Urinary bladder (tissue), 4 donors: ENCODE measurements around the gene CDH8. TPM values are rescaled to one million over a fixed set of nuclear protein-coding genes. Genes with fewer than 3 reads are reported as not detected.

Source experiments
- DNase-seq: peaks from one replicate; pipeline ENCODE4 v3.0.0-alpha.2; 2015; ENCODE audit errors: extremely low spot score
- H3K27ac ChIP-seq: one replicate; pipeline ENCODE4 v1.5.1; 2013; ENCODE audit warnings: low read depth, mild to moderate bottlenecking, moderate library complexity
- H3K36me3 ChIP-seq: one replicate; pipeline ENCODE4 v1.6.1; 2013; ENCODE audit warnings: mild to moderate bottlenecking, moderate library complexity; ENCODE audit not compliant: insufficient read depth
- H3K4me1 ChIP-seq: one replicate; pipeline ENCODE4 v1.6.1; 2013; ENCODE audit warnings: mild to moderate bottlenecking, moderate library complexity; ENCODE audit not compliant: insufficient read depth
- H3K4me3 ChIP-seq: one replicate; pipeline ENCODE4 v1.5.1; 2013; ENCODE audit warnings: low read depth, low read length
- WGBS: extraction: QIAGEN DNeasy Blood & Tissue Kit; methylation state at CpG from one replicate; pipeline ENCODE4 v1.1.7; 2013; 5-methylcytosine and 5-hydroxymethylcytosine counted together
- polyA plus RNA-seq: library from polyadenylated mRNA; stranded (reverse); fragments of 200-250 nt; gene quantifications from one replicate; pipeline ENCODE4 v1.2.3, GENCODE V29; 2013
- total RNA-seq: library from RNA; depleted of rRNA; stranded (reverse); fragments of >200 nt; gene quantifications from one replicate; pipeline ENCODE4 v1.2.3, GENCODE V29; 2014
- donor health status: healthy with polysubstance abuse.
- donor health status: healthy.

CDH8 gene
- total and polyA plus RNA-seq, 2 donors = 0.51 to 8.9 TPM

- Histone ChIP-seq H3K36me3 (no peaks in the 10 kb centered on the region), H3K4me3 (no peak overlapping the region), H3K27ac (no peak overlapping the region), H3K4me1 (no peaks in the 10 kb centered on the region)
- DNase-seq = no peak
- WGBS = 83% methylated on average over 8 of the region's 8 CpGs
Measured at GRCh38 chr16:62014319-62014923, 21.8 kb downstream of the CDH8 start.

- WGBS = 88% methylated on average over 4 of the region's 4 CpGs
- Histone ChIP-seq H3K4me1 (no peaks in the 10 kb centered on the region), H3K27ac (no peak overlapping the region), H3K36me3 (no peaks in the 10 kb centered on the region), H3K4me3 (no peak overlapping the region)
- DNase-seq = no peak
Measured at GRCh38 chr16:62010186-62010585, 26.1 kb downstream of the CDH8 start.

DNA sequence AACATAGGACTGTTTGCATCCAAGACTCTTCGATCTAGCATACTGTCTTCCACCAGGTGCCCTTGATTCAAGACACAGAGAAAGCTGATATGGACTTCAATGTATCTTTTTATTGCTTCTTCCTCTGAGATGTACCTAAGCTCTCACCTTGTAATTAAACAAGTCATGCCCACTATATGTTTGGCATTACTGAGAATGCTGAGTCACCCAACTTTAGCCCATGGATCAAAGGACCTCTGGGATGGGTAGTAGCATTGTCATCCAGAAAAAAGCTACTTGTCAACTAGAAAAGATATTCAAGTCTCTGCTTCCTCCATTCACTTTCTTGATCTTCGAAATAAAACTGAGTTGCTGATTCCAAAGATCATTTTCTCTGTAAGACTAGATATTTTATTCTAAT is 37.8 kb downstream of the CDH8 start:
- WGBS = 92% methylated on average over 2 of the region's 2 CpGs
- Histone ChIP-seq H3K27ac (no peak overlapping the region), H3K4me3 (no peak overlapping the region), H3K36me3 (no peaks in the 10 kb centered on the region), H3K4me1 (no peaks in the 10 kb centered on the region)
- DNase-seq = no peak

DNA sequence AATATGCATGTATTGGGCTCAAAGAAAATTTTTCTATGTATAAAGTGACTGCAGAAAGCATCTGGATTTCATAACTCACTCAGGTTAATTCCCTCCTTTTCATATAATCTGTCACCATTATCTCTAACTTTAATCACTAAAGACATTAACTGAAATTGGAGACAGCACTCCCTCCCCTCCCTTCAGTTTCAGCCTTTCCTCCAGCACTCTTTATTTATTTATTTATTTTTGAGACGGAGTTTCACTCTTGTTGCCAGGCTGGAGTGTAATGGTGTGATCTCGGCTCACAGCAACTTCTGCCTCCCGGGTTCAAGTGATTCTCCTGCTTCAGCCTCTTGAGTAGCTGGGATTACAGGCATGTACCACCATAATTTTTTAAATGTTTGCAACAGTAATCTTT is 43.1 kb downstream of the CDH8 start:
- 34% methylated on average over 3 of the region's 3 CpGs for WGBS
- no peak for DNase-seq

DNA sequence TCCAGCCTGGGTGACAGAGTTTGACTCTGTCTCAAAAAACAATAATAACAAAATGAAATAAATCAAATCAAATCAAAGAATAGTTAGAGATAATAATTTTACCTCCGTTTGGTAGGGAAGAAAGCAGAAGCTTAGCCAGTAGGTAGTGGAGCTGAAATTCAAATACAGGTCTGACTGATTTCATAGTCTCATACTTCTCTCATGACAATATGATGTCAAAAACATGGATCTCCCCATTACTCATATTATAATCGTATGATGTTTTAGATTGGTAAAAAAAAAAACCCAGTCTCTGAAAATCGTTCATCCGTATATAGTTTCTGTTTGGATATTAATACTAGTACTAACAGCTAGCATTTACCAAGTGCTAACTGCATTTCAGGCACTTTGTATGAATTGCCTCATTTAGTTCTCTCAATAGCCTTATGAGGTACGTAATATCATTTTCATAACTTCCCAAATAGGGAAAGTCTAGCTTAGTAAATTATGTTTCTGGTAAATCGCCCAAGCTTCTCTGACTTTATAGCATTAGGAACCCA is 48.7 kb downstream of the CDH8 start:
- no peaks in the 10 kb centered on the region for H3K4me1 ChIP-seq
- WGBS = 84% methylated on average over 6 of the region's 6 CpGs
- H3K36me3 ChIP-seq = no peaks in the 10 kb centered on the region
- DNase-seq = no peak
- no peak overlapping the region for H3K4me3 ChIP-seq
- no peak overlapping the region for H3K27ac ChIP-seq

More for the DNA sequence above, 43.1 kb downstream of the CDH8 start:
- Histone ChIP-seq H3K4me1 (no peaks in the 10 kb centered on the region), H3K36me3 (no peaks in the 10 kb centered on the region), H3K27ac (no peak overlapping the region), H3K4me3 (no peak overlapping the region)

DNA sequence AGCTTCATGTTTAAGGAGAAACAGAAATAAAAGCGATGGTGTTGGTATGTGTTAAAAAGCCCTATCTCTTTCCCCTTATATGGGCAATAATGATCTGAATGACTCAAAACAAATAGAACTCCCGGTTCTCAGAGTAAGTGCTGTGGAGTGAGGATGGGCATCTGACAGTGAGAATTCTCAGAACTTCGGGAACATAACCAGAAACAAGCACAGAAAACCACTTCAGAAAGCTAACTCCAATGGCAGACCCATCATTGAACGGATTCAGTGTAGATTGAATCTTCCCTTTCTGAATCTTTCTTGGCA is 67.2 kb downstream of the CDH8 start:
- no peak overlapping the region for H3K4me3 ChIP-seq
- H3K36me3 ChIP-seq = no peaks in the 10 kb centered on the region
- H3K4me1 ChIP-seq = no peaks in the 10 kb centered on the region
- WGBS = 30% methylated on average over 4 of the region's 4 CpGs
- no peak overlapping the region for H3K27ac ChIP-seq
- no peak for DNase-seq

- Histone ChIP-seq H3K27ac (no peak overlapping the region), H3K36me3 (no peaks in the 10 kb centered on the region), H3K4me1 (no peaks in the 10 kb centered on the region), H3K4me3 (no peak overlapping the region)
- 46% methylated on average over 7 of the region's 7 CpGs for WGBS
- DNase-seq = no peak
Measured at GRCh38 chr16:61968242-61969076, 67.8 kb downstream of the CDH8 start.

DNA sequence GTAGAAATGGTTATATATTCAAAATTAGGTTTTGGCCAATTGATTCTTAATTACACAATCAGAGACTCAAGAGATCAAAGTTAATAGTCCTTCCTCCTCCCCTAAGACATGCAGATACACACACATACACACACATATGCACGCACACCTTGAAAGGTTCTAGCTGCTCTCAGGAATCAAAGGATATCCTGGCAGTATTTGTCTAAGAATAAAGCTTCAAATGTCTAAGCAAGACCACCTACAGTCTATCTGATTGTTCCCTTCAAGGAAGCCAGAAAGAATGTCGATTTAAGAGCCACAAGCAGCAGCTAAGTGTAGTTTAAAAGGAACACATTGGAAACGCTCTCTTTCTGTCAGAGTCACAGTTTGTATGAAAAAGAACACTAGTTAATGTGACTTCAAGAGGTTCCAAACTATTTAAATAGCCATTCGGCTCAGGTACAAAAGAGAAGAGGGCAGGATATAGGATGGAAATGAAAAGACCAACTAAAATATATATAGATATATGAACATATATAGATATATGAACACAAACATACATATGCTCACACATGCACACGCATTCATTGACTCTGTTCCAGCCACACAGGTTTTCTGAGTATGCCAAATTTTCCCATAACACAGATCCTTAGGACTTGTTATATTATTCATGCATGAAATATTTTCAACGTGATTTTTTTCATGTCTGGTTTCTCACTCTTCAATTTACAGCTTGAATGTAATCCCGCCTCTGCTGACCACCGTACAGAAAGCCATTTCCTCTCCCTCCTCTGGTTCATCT is 79.0 kb downstream of the CDH8 start:
- Histone ChIP-seq H3K4me1 (no peaks in the 10 kb centered on the region), H3K27ac (no peak overlapping the region), H3K4me3 (no peak overlapping the region), H3K36me3 (no peaks in the 10 kb centered on the region)
- no peak for DNase-seq
- 54% methylated on average over 8 of the region's 8 CpGs for WGBS

- Histone ChIP-seq H3K36me3 (no peaks in the 10 kb centered on the region), H3K27ac (no peak overlapping the region), H3K4me3 (no peak overlapping the region), H3K4me1 (no peaks in the 10 kb centered on the region)
- 66% methylated on average over 1 of the region's 1 CpG for WGBS
- no peak for DNase-seq
Measured at GRCh38 chr16:61952841-61953240, 83.4 kb downstream of the CDH8 start.

- Histone ChIP-seq H3K4me1 (no peaks in the 10 kb centered on the region), H3K36me3 (no peaks in the 10 kb centered on the region), H3K4me3 (no peak overlapping the region), H3K27ac (no peak overlapping the region)
- WGBS = 88% methylated on average over 3 of the region's 3 CpGs
- no peak for DNase-seq
Measured at GRCh38 chr16:61948414-61948813, 87.8 kb downstream of the CDH8 start.

GRCh38 chr16:61946019-61946418 is 90.2 kb downstream of the CDH8 start:
- Histone ChIP-seq H3K27ac (no peak overlapping the region), H3K36me3 (no peaks in the 10 kb centered on the region), H3K4me3 (no peak overlapping the region), H3K4me1 (no peaks in the 10 kb centered on the region)
- DNase-seq = no peak

GRCh38 chr16:61945511-61945910 is 90.7 kb downstream of the CDH8 start:
- no peaks in the 10 kb centered on the region for H3K36me3 ChIP-seq
- H3K27ac ChIP-seq = no peak overlapping the region
- H3K4me3 ChIP-seq = no peak overlapping the region
- no peaks in the 10 kb centered on the region for H3K4me1 ChIP-seq
- 37% methylated on average over 4 of the region's 4 CpGs for WGBS
- no peak for DNase-seq

- whole genome bisulfite sequencing = 64% methylated on average over 3 of the region's 3 CpGs
Measured at GRCh38 chr16:61944004-61944403, 92.2 kb downstream of the CDH8 start.

DNA sequence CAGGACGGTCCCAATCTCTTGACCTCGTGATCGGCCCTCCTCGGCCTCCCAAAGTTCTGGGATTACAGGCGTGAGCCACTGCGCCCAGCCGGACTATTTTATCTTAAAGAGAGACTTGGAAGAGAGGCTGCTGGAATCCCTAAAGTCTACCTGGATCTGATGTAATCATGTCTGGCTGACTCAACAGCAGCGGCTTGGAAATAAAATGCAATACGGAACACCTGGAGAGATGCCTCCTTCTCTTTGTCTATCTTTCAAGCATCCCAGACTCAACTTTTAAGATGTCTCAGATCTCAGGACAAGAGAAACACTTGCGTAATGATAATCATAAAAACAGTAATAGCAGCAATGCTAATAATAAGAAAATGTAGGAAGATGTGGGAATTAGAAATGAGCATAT is 95.6 kb downstream of the CDH8 start:
- DNase-seq = no peak
- Histone ChIP-seq H3K36me3 (no peaks in the 10 kb centered on the region), H3K4me1 (no peaks in the 10 kb centered on the region), H3K4me3 (no peak overlapping the region), H3K27ac (no peak overlapping the region)
- whole genome bisulfite sequencing = 92% methylated on average over 10 of the region's 10 CpGs

More at GRCh38 chr16:61944004-61944403, 92.2 kb downstream of the CDH8 start:
- Histone ChIP-seq H3K27ac (no peak overlapping the region), H3K36me3 (no peaks in the 10 kb centered on the region), H3K4me3 (no peak overlapping the region), H3K4me1 (no peaks in the 10 kb centered on the region)
- DNase-seq = no peak
